ENCODE data around the gene EIF2AK3.

Gene EIF2AK3

DNA sequence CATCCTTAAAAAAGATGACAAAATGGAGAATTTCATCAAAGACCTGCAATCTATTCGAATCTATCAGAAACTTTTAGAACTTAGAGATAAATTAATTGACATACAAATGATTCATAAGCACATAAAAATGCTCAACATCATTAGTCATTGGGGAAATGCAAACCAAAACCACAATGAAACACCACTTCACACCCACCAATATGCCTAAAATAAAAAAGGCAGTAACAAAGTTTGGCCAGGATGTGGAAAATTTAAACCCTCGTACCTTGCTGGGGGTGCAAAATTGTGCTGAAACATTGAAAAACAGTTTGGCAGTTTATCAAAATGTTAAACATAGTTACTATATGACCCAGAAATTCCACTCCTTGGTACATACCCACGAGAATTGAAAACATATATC, 11.5 kb upstream of the EIF2AK3 start:
- H3K4me3 ChIP-seq (ENCODE audit: low read depth, low read length), result no peak overlapping the region
- TF ChIP-seq, protein P1, sequence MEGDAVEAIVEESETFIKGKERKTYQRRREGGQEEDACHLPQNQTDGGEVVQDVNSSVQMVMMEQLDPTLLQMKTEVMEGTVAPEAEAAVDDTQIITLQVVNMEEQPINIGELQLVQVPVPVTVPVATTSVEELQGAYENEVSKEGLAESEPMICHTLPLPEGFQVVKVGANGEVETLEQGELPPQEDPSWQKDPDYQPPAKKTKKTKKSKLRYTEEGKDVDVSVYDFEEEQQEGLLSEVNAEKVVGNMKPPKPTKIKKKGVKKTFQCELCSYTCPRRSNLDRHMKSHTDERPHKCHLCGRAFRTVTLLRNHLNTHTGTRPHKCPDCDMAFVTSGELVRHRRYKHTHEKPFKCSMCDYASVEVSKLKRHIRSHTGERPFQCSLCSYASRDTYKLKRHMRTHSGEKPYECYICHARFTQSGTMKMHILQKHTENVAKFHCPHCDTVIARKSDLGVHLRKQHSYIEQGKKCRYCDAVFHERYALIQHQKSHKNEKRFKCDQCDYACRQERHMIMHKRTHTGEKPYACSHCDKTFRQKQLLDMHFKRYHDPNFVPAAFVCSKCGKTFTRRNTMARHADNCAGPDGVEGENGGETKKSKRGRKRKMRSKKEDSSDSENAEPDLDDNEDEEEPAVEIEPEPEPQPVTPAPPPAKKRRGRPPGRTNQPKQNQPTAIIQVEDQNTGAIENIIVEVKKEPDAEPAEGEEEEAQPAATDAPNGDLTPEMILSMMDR (IDR thresholded peaks at IDR 0.05; ENCODE audit: low read depth, low read length), result no peak
- in situ Hi-C loops (cut with HindIII; ENCODE audit: low sequenced_read_pairs), result no loop called here
- no peak for DNase-seq (ENCODE audit: low read depth, low spot score)

DNA sequence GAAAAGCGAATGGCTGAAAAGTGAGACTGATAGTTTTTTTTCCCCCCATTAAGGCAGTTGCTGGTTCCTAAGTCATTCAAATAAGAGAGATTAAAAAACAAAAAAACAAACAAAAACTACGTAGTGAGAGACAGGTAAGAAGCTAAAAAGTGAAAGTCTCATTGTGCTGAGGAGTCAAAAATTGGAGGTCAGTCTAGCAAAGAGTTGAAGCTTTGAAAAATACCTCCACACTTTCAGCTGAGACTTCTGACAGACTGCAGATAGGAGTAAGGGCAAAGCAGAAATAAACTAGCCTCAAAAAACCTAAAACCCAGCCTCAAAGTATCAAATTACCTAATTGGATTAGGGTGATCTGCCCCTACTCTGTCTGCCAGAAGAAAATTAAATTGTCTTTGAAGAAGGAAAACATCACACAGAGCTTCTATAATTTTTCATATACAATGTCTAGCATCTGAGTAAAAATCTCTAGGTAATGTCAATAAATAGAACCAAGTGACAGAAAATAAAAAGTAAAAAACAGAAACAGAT, 10.9 kb upstream of the EIF2AK3 start:
- DNase-seq (ENCODE audit: low read depth, low spot score), result no peak
- no peak overlapping the region for H3K4me3 ChIP-seq (ENCODE audit: low read depth, low read length)
- in situ Hi-C loops (cut with HindIII; ENCODE audit: low sequenced_read_pairs), result no loop called here
- TF ChIP-seq, protein P1 (IDR thresholded peaks at IDR 0.05; ENCODE audit: low read depth, low read length), result no peak

DNA sequence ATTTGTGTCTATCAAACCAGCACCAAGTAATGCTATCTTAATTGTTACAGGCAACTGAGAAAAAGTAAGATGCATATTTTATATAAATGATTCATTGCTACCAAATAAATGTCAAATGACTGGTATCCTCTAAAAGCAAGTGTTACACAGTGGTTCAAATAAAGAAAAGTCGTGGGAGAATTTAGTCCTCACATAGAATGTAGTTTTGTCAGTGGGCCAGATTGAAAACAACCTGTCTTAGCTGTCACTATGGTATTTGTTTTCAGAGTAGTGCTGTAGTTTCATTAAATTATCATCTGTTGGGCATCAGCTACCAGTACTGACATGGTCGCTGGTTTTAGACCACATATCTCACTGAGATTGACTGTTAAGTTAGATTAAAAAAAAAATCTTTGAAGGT, 10.2 kb upstream of the EIF2AK3 start:
- TF ChIP-seq, protein P1 (IDR thresholded peaks at IDR 0.05; ENCODE audit: low read depth, low read length), result no peak
- no peak overlapping the region for H3K4me3 ChIP-seq (ENCODE audit: low read depth, low read length)
- no peak for DNase-seq (ENCODE audit: low read depth, low spot score)
- in situ Hi-C loops (cut with HindIII; ENCODE audit: low sequenced_read_pairs), result no loop called here

DNA sequence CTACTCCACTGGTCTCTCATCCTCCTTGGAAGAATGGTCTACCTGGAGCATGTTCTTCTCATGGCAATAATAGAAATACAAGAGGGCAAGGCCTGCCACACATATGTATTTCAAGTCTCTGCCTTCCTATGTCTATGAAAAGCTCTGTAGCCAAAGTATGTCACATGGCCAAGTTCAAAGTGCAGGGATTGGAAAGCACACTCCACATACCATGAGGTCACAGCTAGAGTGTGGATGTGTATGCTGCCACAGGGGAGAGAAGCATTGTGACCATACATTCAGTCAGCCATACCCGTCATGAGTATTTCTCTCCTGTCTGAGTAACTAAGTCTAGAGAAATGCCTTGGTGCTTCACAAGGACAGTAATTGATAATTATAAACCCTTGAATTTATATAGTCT, 8.8 kb upstream of the EIF2AK3 start:
- H3K4me3 ChIP-seq (ENCODE audit: low read depth, low read length), result no peak overlapping the region
- DNase-seq (ENCODE audit: low read depth, low spot score), result no peak
- TF ChIP-seq, protein P1 (IDR thresholded peaks at IDR 0.05; ENCODE audit: low read depth, low read length), result no peak
- in situ Hi-C loops (cut with HindIII; ENCODE audit: low sequenced_read_pairs), result no loop called here

DNA sequence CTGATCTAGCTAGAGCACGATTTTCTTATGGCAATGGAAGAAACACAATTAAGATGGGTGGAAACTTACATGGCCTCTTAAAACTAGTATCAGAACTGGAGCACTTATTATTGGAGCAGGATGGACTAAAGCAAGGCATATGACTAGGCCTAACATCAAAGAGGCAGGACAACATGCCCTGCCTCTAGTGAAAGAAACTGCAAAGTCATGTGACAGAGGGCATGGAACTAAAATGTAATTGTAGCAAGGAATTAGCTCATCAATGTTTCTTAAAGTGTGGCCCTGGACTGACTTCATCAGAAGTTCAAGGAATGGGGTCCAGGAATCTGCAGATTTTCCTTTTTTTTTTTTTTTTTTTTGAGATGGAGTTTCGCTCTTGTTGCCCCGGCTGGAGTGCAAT, 5.3 kb upstream of the EIF2AK3 start:
- in situ Hi-C loops (cut with HindIII; ENCODE audit: low sequenced_read_pairs), result no loop called here
- H3K4me3 ChIP-seq (ENCODE audit: low read depth, low read length), result no peak overlapping the region
- TF ChIP-seq, protein P1 (IDR thresholded peaks at IDR 0.05; ENCODE audit: low read depth, low read length), result no peak
- no peak for DNase-seq (ENCODE audit: low read depth, low spot score)

DNA sequence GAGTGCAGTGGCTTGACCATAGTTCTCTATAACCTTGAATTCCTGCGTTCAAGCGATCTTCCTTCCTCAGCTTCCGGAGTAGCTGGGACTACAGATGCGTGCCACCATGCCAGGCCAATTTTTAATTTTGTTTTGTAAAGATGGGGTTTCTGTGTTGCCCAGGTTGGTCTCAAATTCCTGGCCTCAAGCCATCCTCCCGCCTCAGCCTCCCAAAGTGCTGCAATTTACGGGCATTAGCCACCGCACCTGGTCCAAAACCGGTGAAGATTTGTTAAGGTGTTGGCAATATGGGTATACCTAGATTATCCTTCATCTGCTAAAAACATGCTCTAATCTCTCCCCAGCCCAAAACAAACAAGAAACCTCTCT, 1.3 kb upstream of the EIF2AK3 start:
- no peak for DNase-seq (ENCODE audit: low read depth, low spot score)
- TF ChIP-seq, protein P1 (IDR thresholded peaks at IDR 0.05; ENCODE audit: low read depth, low read length), result no peak
- H3K4me3 ChIP-seq (ENCODE audit: low read depth, low read length), result peak overlapping the region; percentile 78
- in situ Hi-C loops (cut with HindIII; ENCODE audit: low sequenced_read_pairs), result no loop called here

All from astrocyte of the spinal cord (primary cell).